ENCODE measurements around the gene NUP160. TPM values are rescaled to one million over a fixed set of nuclear protein-coding genes. Genes with fewer than 3 reads are reported as not detected.

NUP160 gene
- total RNA-seq, 1 donor from 2014 or later = 40.8 TPM

- no peak for DNase-seq (ENCODE audit: extremely low spot score in 2 of 2)
- no peak for TF ChIP-seq CTCF (IDR thresholded peaks at IDR 0.05)
- TF ChIP-seq POLR2A (IDR thresholded peaks at IDR 0.05) = no peak
- intact Hi-C loops (cut with DNase I) = no loop called here
- peaks cover 24% of the 10 kb centered on the region for H3K4me1 ChIP-seq
- no peaks in the 10 kb centered on the region for H3K27me3 ChIP-seq
- no peaks in the 10 kb centered on the region for H3K9me3 ChIP-seq
- H3K4me3 ChIP-seq = no peak overlapping the region
- H3K27ac ChIP-seq = no peak overlapping the region
- H3K36me3 ChIP-seq = peaks cover 0 to 4% of the 10 kb centered on the region in 2 donors
Observed at GRCh38 chr11:47850337-47850736, 2.2 kb upstream of the NUP160 start.

- no peak for DNase-seq (ENCODE audit: extremely low spot score in 2 of 2)
- H3K4me1 ChIP-seq = peaks cover 40% of the 10 kb centered on the region
- peak overlapping the region; percentile 96 for H3K27ac ChIP-seq
- H3K27me3 ChIP-seq = no peaks in the 10 kb centered on the region
- intact Hi-C loops (cut with DNase I) = no loop called here
- TF ChIP-seq POLR2A (IDR thresholded peaks at IDR 0.05) = no peak
- TF ChIP-seq CTCF (IDR thresholded peaks at IDR 0.05) = no peak
- TF ChIP-seq POLR2AphosphoS5 (IDR thresholded peaks at IDR 0.05; ENCODE audit: insufficient read depth in 1 of 2, low read depth in 1 of 2) = no peak
- peak overlapping the region; percentile 80 to 97 for H3K4me3 ChIP-seq
- peaks cover 0 to 16% of the 10 kb centered on the region in 2 donors for H3K36me3 ChIP-seq
- H3K9me3 ChIP-seq = no peaks in the 10 kb centered on the region
Observed at GRCh38 chr11:47848700-47849155, 578 bp upstream of the NUP160 start.

GRCh38 chr11:47847537-47847891, 636 bp downstream of the NUP160 start:
- Histone ChIP-seq H3K4me1 (peaks cover 43% of the 10 kb centered on the region), H3K4me3 (peak overlapping the region; percentile 80 to 97), H3K27ac (peak overlapping the region; percentile 96), H3K27me3 (no peaks in the 10 kb centered on the region), H3K9me3 (no peaks in the 10 kb centered on the region), H3K36me3 (peaks cover 0 to 21% of the 10 kb centered on the region in 2 donors)
- TF ChIP-seq POLR2AphosphoS5 (IDR thresholded peaks at IDR 0.05; ENCODE audit: insufficient read depth in 1 of 2, low read depth in 1 of 2) = no peak
- intact Hi-C loops (cut with DNase I) = no loop called here
- no peak for DNase-seq (ENCODE audit: extremely low spot score in 2 of 2)

GRCh38 chr11:47846998-47847397, 1.2 kb downstream of the NUP160 start:
- Histone ChIP-seq H3K36me3 (peaks cover 0 to 25% of the 10 kb centered on the region in 2 donors), H3K4me1 (peaks cover 43% of the 10 kb centered on the region), H3K27ac (no peak overlapping the region), H3K9me3 (no peaks in the 10 kb centered on the region), H3K27me3 (no peaks in the 10 kb centered on the region), H3K4me3 (peak overlapping the region; percentile 80 to 97)
- intact Hi-C loops (cut with DNase I) = no loop called here
- TF ChIP-seq POLR2AphosphoS5 (IDR thresholded peaks at IDR 0.05; ENCODE audit: insufficient read depth in 1 of 2, low read depth in 1 of 2) (no peak), POLR2A (IDR thresholded peaks at IDR 0.05) (no peak), CTCF (IDR thresholded peaks at IDR 0.05) (no peak)
- no peak for DNase-seq (ENCODE audit: extremely low spot score in 2 of 2)

GRCh38 chr11:47843361-47844055, 4.6 kb downstream of the NUP160 start:
- TF ChIP-seq POLR2AphosphoS5 (IDR thresholded peaks at IDR 0.05; ENCODE audit: insufficient read depth in 1 of 2, low read depth in 1 of 2) (no peak), CTCF (IDR thresholded peaks at IDR 0.05) (no peak), POLR2A (IDR thresholded peaks at IDR 0.05) (no peak)
- Histone ChIP-seq H3K27ac (no peak overlapping the region), H3K9me3 (no peaks in the 10 kb centered on the region), H3K27me3 (no peaks in the 10 kb centered on the region), H3K4me3 (no peak overlapping the region), H3K36me3 (peaks cover 0 to 48% of the 10 kb centered on the region in 2 donors), H3K4me1 (peaks cover 47% of the 10 kb centered on the region)
- DNase-seq (ENCODE audit: extremely low spot score in 2 of 2) = no peak
- intact Hi-C loops (cut with DNase I) = no loop called here

All from vagina (tissue), 2 donors.